IMR-90 (cell line): ENCODE data around the gene HMX1. TPM values are rescaled to one million over a fixed set of nuclear protein-coding genes. Genes with fewer than 3 reads are reported as not detected.

Source experiments
- ATAC-seq: fragments of 200-7000 bp; cut with Tn5 transposase; 2 replicates; pipeline ENCODE4 v1.9.1; 2020; ENCODE audit warnings: low read depth, mild to moderate bottlenecking, moderate library complexity
- BruUV-seq: library from RNA; stranded (reverse); fragments of 400-500 nt; replicated peaks from 2 replicates; lab custom pipeline; 2021; lab: Mats Ljungman, UMichigan
- CTCF ChIA-PET: fragments of 300-600 bp; formaldehyde crosslinking; extraction: SDS; loops from one replicate; lab custom pipeline; 2021; ENCODE audit warnings: antibody characterized with exemption; lab: Yijun Ruan, JAX
- POLR2A ChIA-PET: fragments of 300-600 bp; sonication (Branson Sonifier 250); formaldehyde crosslinking; loops from one replicate; lab custom pipeline; 2022; ENCODE audit warnings: antibody characterized with exemption; ENCODE audit not compliant: unreplicated experiment; lab: Charles Lee
- DNase-seq: peaks from one replicate; pipeline ENCODE4 v3.0.0; 2013
- H2AFZ ChIP-seq: replicated peaks from 2 replicates; pipeline ENCODE3; 2013; ENCODE audit warnings: low read length, mild to moderate bottlenecking; ENCODE audit not compliant: poor library complexity
- H2AK5ac ChIP-seq: 2 replicates; pipeline ENCODE4 v1.6.1; 2013; ENCODE audit warnings: low read depth, low read length, inconsistent platforms
- H2AK9ac ChIP-seq: replicated peaks from 2 replicates; pipeline ENCODE3; 2013; ENCODE audit warnings: mild to moderate bottlenecking, low read depth, low read length, moderate library complexity; ENCODE audit not compliant: poor library complexity
- H2BK120ac ChIP-seq: 2 replicates; pipeline ENCODE4 v1.6.1; 2013; ENCODE audit warnings: low read depth, low read length, inconsistent platforms
- H2BK15ac ChIP-seq: 3 replicates; pipeline ENCODE4 v1.6.1; 2013; ENCODE audit warnings: low read depth, low read length, inconsistent platforms
- H2BK20ac ChIP-seq: 2 replicates; pipeline ENCODE4 v1.6.1; 2013; ENCODE audit warnings: low read depth, mild to moderate bottlenecking, inconsistent platforms, low read length, moderate library complexity
- H2BK5ac ChIP-seq: 2 replicates; pipeline ENCODE4 v1.6.1; 2013; ENCODE audit warnings: mild to moderate bottlenecking, low read depth, low read length, inconsistent platforms; ENCODE audit not compliant: poor library complexity, severe bottlenecking
- H3K14ac ChIP-seq: replicated peaks from 2 replicates; pipeline ENCODE4 v1.6.1; 2013; ENCODE audit warnings: low read depth, low read length, inconsistent platforms
- H3K18ac ChIP-seq: 2 replicates; pipeline ENCODE4 v1.6.1; 2013; ENCODE audit warnings: low read depth, low read length, control low read depth
- H3K23ac ChIP-seq: 2 replicates; pipeline ENCODE4 v1.6.1; 2013; ENCODE audit warnings: low read depth, low read length, inconsistent platforms
- H3K27ac ChIP-seq: 2 replicates; pipeline ENCODE4 v1.5.1; 2013; ENCODE audit warnings: mild to moderate bottlenecking, control low read depth, low read length; ENCODE audit not compliant: insufficient read depth
- H3K27me3 ChIP-seq: 2 replicates; pipeline ENCODE4 v1.6.1; 2013; ENCODE audit warnings: low read length; ENCODE audit not compliant: control insufficient read depth, insufficient read depth
- H3K36me3 ChIP-seq: 2 replicates; pipeline ENCODE4 v1.6.1; 2013; ENCODE audit warnings: low read length, mixed read lengths; ENCODE audit not compliant: control insufficient read depth, insufficient read depth
- H3K4ac ChIP-seq: 2 replicates; pipeline ENCODE4 v1.6.1; 2013; ENCODE audit warnings: low read depth, low read length, inconsistent platforms
- H3K4me1 ChIP-seq: 2 replicates; pipeline ENCODE4 v1.6.1; 2013; ENCODE audit warnings: low read length, mixed read lengths; ENCODE audit not compliant: control insufficient read depth, insufficient read depth
- H3K4me2 ChIP-seq: 2 replicates; pipeline ENCODE4 v1.6.1; 2013; ENCODE audit warnings: low read depth, mild to moderate bottlenecking, control low read depth, low read length, moderate library complexity
- H3K4me3 ChIP-seq: 2 replicates; pipeline ENCODE4 v1.5.1; 2013; ENCODE audit warnings: low read depth, mild to moderate bottlenecking, control low read depth, low read length, moderate library complexity; ENCODE audit not compliant: insufficient read depth
- H3K56ac ChIP-seq: 2 replicates; pipeline ENCODE4 v1.6.1; 2013; ENCODE audit warnings: low read length, inconsistent platforms; ENCODE audit not compliant: insufficient read depth; ENCODE audit errors: extremely low read depth
- H3K79me1 ChIP-seq, 2 experiments: 2 replicates each; pipeline ENCODE4 v1.6.1; 2013; ENCODE audit warnings: low read length in 2 of 2, inconsistent platforms in 1 of 2, low read depth in 1 of 2
- H3K9ac ChIP-seq: 2 replicates; pipeline ENCODE4 v1.6.1; 2013; ENCODE audit warnings: low read depth, low read length, control low read depth
- H3K9me1 ChIP-seq: 2 replicates; pipeline ENCODE4 v1.6.1; 2013; ENCODE audit warnings: low read length, inconsistent platforms; ENCODE audit not compliant: insufficient read depth
- H3K9me3 ChIP-seq: 2 replicates; pipeline ENCODE4 v1.6.1; 2013; ENCODE audit warnings: low read length; ENCODE audit not compliant: control insufficient read depth, insufficient read depth
- H4K20me1 ChIP-seq: 2 replicates; pipeline ENCODE4 v1.6.1; 2013; ENCODE audit warnings: low read length, inconsistent platforms; ENCODE audit not compliant: insufficient read depth
- H4K5ac ChIP-seq: 2 replicates; pipeline ENCODE4 v1.6.1; 2013; ENCODE audit warnings: mild to moderate bottlenecking, low read depth, low read length, control low read depth
- H4K8ac ChIP-seq, 2 experiments: 2 replicates each; pipeline ENCODE4 v1.6.1; 2013; ENCODE audit warnings: low read depth in 2 of 2, low read length in 2 of 2, control low read depth in 1 of 2, inconsistent platforms in 1 of 2
- H4K91ac ChIP-seq: 2 replicates; pipeline ENCODE4 v1.6.1; 2013; ENCODE audit warnings: low read depth, low read length, inconsistent platforms; ENCODE audit not compliant: insufficient read depth
- CEBPB ChIP-seq: IDR thresholded peaks from 2 replicates; pipeline ENCODE4 v1.6.1; 2012; ENCODE audit warnings: low read depth, low read length, improper control_type of control experiment
- CTCF ChIP-seq: conservative IDR thresholded peaks from 2 replicates; pipeline ENCODE4 v1.5.1; 2012; ENCODE audit warnings: mild to moderate bottlenecking, low read depth, low read length, improper control_type of control experiment
- ELK1 ChIP-seq: fragments of 150-350 bp; IDR thresholded peaks from 2 replicates; pipeline ENCODE4 v1.6.1; 2016; ENCODE audit warnings: low read depth, mild to moderate bottlenecking, low read length, moderate library complexity, borderline replicate concordance
- FOS ChIP-seq: fragments of 150-350 bp; IDR thresholded peaks from 2 replicates; pipeline ENCODE4 v1.6.1; 2016; ENCODE audit warnings: low read depth, low read length
- MAFK ChIP-seq: IDR thresholded peaks from 2 replicates; pipeline ENCODE4 v1.6.1; 2012; ENCODE audit warnings: low read depth, low read length, improper control_type of control experiment
- MAZ ChIP-seq: IDR thresholded peaks from 2 replicates; pipeline ENCODE4 v1.6.1; 2012; ENCODE audit warnings: low read depth, mild to moderate bottlenecking, low read length, improper control_type of control experiment, moderate library complexity, borderline replicate concordance
- NFE2L2 ChIP-seq: fragments of 150-350 bp; IDR thresholded peaks from 2 replicates; pipeline ENCODE4 v1.6.1; 2016; ENCODE audit warnings: low read depth, mild to moderate bottlenecking, low read length
- POLR2A ChIP-seq: IDR thresholded peaks from 2 replicates; pipeline ENCODE4 v1.6.1; 2012; ENCODE audit warnings: mild to moderate bottlenecking, low read depth, low read length
- RAD21 ChIP-seq: IDR thresholded peaks from 2 replicates; pipeline ENCODE4 v1.6.1; 2012; ENCODE audit warnings: low read length, improper control_type of control experiment
- SMC3 ChIP-seq: fragments of 150-350 bp; IDR thresholded peaks from 2 replicates; pipeline ENCODE4 v1.6.1; 2016; ENCODE audit warnings: low read depth, mild to moderate bottlenecking, antibody characterized with exemption, low read length, moderate library complexity
- USF2 ChIP-seq: fragments of 150-350 bp; IDR thresholded peaks from 2 replicates; pipeline ENCODE4 v1.6.1; 2017; ENCODE audit warnings: mild to moderate bottlenecking, antibody characterized with exemption, low read length, low read depth
- WGBS, 2 experiments: methylation state at CpG; one replicate each; pipeline versions ENCODE4 v1.1.5 to v1.1.7; 2013; ENCODE audit warnings: missing lambda C conversion rate in 2 of 2; ENCODE audit not compliant: insufficient read length in 1 of 2; ENCODE audit errors: extremely low coverage in 2 of 2; 5-methylcytosine and 5-hydroxymethylcytosine counted together
- dilution Hi-C: fragments of 300-500 bp; cut with HindIII; formaldehyde crosslinking; loops from one replicate; pipeline ENCODE4 v1.14.3; 2018; ENCODE audit warnings: low sequenced_read_pairs; ENCODE audit not compliant: unreplicated experiment
- in situ Hi-C: fragments of 300-500 bp; cut with MboI; formaldehyde crosslinking; loops from 3 replicates; pipeline ENCODE4 v1.14.3; 2019; ENCODE audit warnings: low sequenced_read_pairs, inconsistent platforms, mixed read lengths
- intact Hi-C: fragments of 100-400 bp; cut with micrococcal nuclease; formaldehyde crosslinking; loops from 2 replicates; pipeline ENCODE4 v1.10.0; 2022
- polyA plus RNA-seq, 3 experiments: library from polyadenylated mRNA; depleted of rRNA; stranded (reverse); fragments of >200 nt; gene quantifications; 2 replicates each; pipeline ENCODE4 v1.2.3, GENCODE V29; 2012; ENCODE audit warnings: low replicate concordance in 1 of 3
- total RNA-seq: library from RNA; depleted of rRNA; stranded (reverse); fragments of >200 nt; gene quantifications from 2 replicates; pipeline ENCODE4 v1.2.3, GENCODE V29; 2012

The HMX1 gene
- total and polyA plus RNA-seq, 2 of the 4 experiments (the other 2 are of a cell fraction) = not detected

GRCh38 chr4:8840006-8840793, 31.4 kb downstream of the HMX1 start:
- dilution Hi-C loops = no loop called here
- ChIA-PET CTCF (no interaction called here), POLR2A (no interaction called here)

More at GRCh38 chr4:8840006-8840793, 31.4 kb downstream of the HMX1 start:
- Histone ChIP-seq H2AK5ac (no peak overlapping the region), H4K8ac (no peak overlapping the region), H3K36me3 (no peaks in the 10 kb centered on the region), H3K27ac (no peak overlapping the region), H2AFZ (no peak overlapping the region), H3K4me1 (no peaks in the 10 kb centered on the region), H2BK15ac (no peak overlapping the region), H3K56ac (no peak overlapping the region), H3K27me3 (no peaks in the 10 kb centered on the region), H3K9me3 (peaks cover 2% of the 10 kb centered on the region; the same call in 1 of the 2 replicates), H3K23ac (no peak overlapping the region), H3K9me1 (no peaks in the 10 kb centered on the region), H3K79me1 (no peaks in the 10 kb centered on the region), H2AK9ac (no peak overlapping the region), H3K4me2 (no peak overlapping the region), H2BK120ac (no peak overlapping the region), H3K18ac (no peak overlapping the region), H3K4me3 (no peak overlapping the region), H3K9ac (no peak overlapping the region), H3K4ac (no peak overlapping the region), H4K5ac (no peak overlapping the region), H4K20me1 (no peaks in the 10 kb centered on the region), H2BK20ac (no peak overlapping the region), H2BK5ac (no peak overlapping the region), H3K14ac (no peak overlapping the region), H4K91ac (no peak overlapping the region)
- no peak for DNase-seq
- intact Hi-C loops = no loop called here
- in situ Hi-C loops = no loop called here
- ATAC-seq = no peak
- TF ChIP-seq ELK1 (no peak), USF2 (no peak), SMC3 (no peak), CTCF (no peak), NFE2L2 (no peak), MAZ (no peak), POLR2A (no peak), FOS (no peak), RAD21 (no peak), MAFK (no peak), CEBPB (no peak)
- no TSS peak for BruUV-seq
- 28% methylated on average over 5 of the region's 10 CpGs; no CpG with 5 or more reads in 1 of the 2 experiments for WGBS, 2 experiments
